Adipose tissue (tissue), 3 donors: Measurements from ENCODE around the gene RFWD3. TPM values are rescaled to one million over a fixed set of nuclear protein-coding genes. Genes with fewer than 3 reads are reported as not detected.
A peak's percentile ranks its signal among the peaks of the same experiment; 100 is the strongest.

ENCODE experiments used
- H3K27ac ChIP-seq: one replicate; pipeline ENCODE4 v1.5.1; 2013; ENCODE audit warnings: low read depth, low read length
- WGBS, 3 donors: extraction: QIAGEN DNeasy Blood & Tissue Kit; methylation state at CpG; one replicate each; pipeline ENCODE4 v1.1.7; 2013; 5-methylcytosine and 5-hydroxymethylcytosine counted together
- polyA plus RNA-seq, 3 donors: library from polyadenylated mRNA; stranded (reverse); fragments of 200-250 nt; gene quantifications; one replicate each; pipeline ENCODE4 v1.2.3, GENCODE V29; 2013
- donor health status: healthy with polysubstance abuse.
- donor health status: Bipolar disorder and iron deficiency.
- donor health status: healthy.

Gene RFWD3
- polyA plus RNA-seq, result 1 to 10 TPM; 2.8 to 6.3 (median 4.2) TPM

GRCh38 chr16:74666425-74667254 lies at the start of gene RFWD3:
RFWD3 (minus strand) TSS chr16:74666877; CDS start chr16:74661449, 5,428 bp downstream.
- H3K27ac ChIP-seq, result no peak within 1 kb of the TSS
- 0% methylated on average over 63 of the region's 63 CpGs for WGBS, 3 donors

GRCh38 chr16:74716355-74716754 lies 49.7 kb upstream of the RFWD3 start:
- no peak overlapping the region for H3K27ac ChIP-seq
- 84 to 89% (median 88%) methylated on average over 15 of the region's 15 CpGs for WGBS, 3 donors

- no peak overlapping the region for H3K27ac ChIP-seq
- 87 to 88% (median 87%) methylated on average over 10 of the region's 10 CpGs for WGBS, 3 donors
Observed at GRCh38 chr16:74713876-74714275, 47.2 kb upstream of the RFWD3 start.

GRCh38 chr16:74713325-74713724 lies 46.6 kb upstream of the RFWD3 start:
- H3K27ac ChIP-seq, result no peak overlapping the region
- 68 to 73% (median 72%) methylated on average over 9 to 10 of the region's 10 CpGs for WGBS, 3 donors

GRCh38 chr16:74711938-74712337 lies 45.3 kb upstream of the RFWD3 start:
- WGBS, 3 donors, result 92 to 95% (median 93%) methylated on average over 12 of the region's 12 CpGs
- no peak overlapping the region for H3K27ac ChIP-seq

GRCh38 chr16:74710401-74710800 lies 43.7 kb upstream of the RFWD3 start:
- 95 to 97% (median 97%) methylated on average over 8 of the region's 8 CpGs for WGBS, 3 donors

GRCh38 chr16:74709441-74709877 lies 42.8 kb upstream of the RFWD3 start:
- H3K27ac ChIP-seq, result no peak overlapping the region
- WGBS, 3 donors, result 0 to 1% (median 0%) methylated on average over 6 of the region's 6 CpGs

More at GRCh38 chr16:74710401-74710800, 43.7 kb upstream of the RFWD3 start:
- no peak overlapping the region for H3K27ac ChIP-seq

GRCh38 chr16:74700438-74701225 lies 34.0 kb upstream of the RFWD3 start, which contains the start of gene MLKL:
MLKL (minus strand) TSS chr16:74700862; CDS start chr16:74695757, 5,105 bp downstream.
- 1 to 2% (median 1%) methylated on average over 33 to 35 of the region's 35 CpGs for WGBS, 3 donors

GRCh38 chr16:74700116-74700437 lies 33.4 kb upstream of the RFWD3 start:
- 1% methylated on average over 16 of the region's 16 CpGs for WGBS, 3 donors
- peak overlapping the region; percentile 97 for H3K27ac ChIP-seq

More at GRCh38 chr16:74700438-74701225, 34.0 kb upstream of the RFWD3 start, which contains the start of gene MLKL:
- H3K27ac ChIP-seq, result peak within 1 kb of the TSS; percentile 97

- H3K27ac ChIP-seq, result no peak overlapping the region
- WGBS, 3 donors, result 48 to 70% (median 61%) methylated on average over 4 of the region's 4 CpGs
Observed at GRCh38 chr16:74699666-74700065, 33.0 kb upstream of the RFWD3 start.

GRCh38 chr16:74698222-74698621 lies 31.5 kb upstream of the RFWD3 start:
- H3K27ac ChIP-seq, result no peak overlapping the region
- 30 to 59% (median 51%) methylated on average over 4 of the region's 4 CpGs for WGBS, 3 donors

- 44 to 52% (median 47%) methylated on average over 19 of the region's 19 CpGs for WGBS, 3 donors
- no peak overlapping the region for H3K27ac ChIP-seq
Observed at GRCh38 chr16:74695450-74696422, 29.1 kb upstream of the RFWD3 start.

GRCh38 chr16:74691093-74691855 lies 24.6 kb upstream of the RFWD3 start:
- WGBS, 3 donors, result 80 to 88% (median 83%) methylated on average over 10 of the region's 10 CpGs
- no peak overlapping the region for H3K27ac ChIP-seq

- no peak overlapping the region for H3K27ac ChIP-seq
- WGBS, 3 donors, result 81 to 88% (median 86%) methylated on average over 11 of the region's 11 CpGs
Observed at GRCh38 chr16:74682556-74682955, 15.9 kb upstream of the RFWD3 start.

GRCh38 chr16:74680681-74681080 lies 14.0 kb upstream of the RFWD3 start:
- WGBS, 3 donors, result 86 to 96% (median 94%) methylated on average over 6 of the region's 6 CpGs

GRCh38 chr16:74679983-74680382 lies 13.3 kb upstream of the RFWD3 start:
- WGBS, 3 donors, result 25 to 52% (median 42%) methylated on average over 2 of the region's 2 CpGs
- H3K27ac ChIP-seq, result no peak overlapping the region

More at GRCh38 chr16:74680681-74681080, 14.0 kb upstream of the RFWD3 start:
- H3K27ac ChIP-seq, result no peak overlapping the region

- WGBS, 3 donors, result 91 to 99% (median 98%) methylated on average over 4 of the region's 4 CpGs
- no peak overlapping the region for H3K27ac ChIP-seq
Observed at GRCh38 chr16:74677868-74678267, 11.2 kb upstream of the RFWD3 start.
